HCEC 1CT (cell line): Measurements from ENCODE around the gene DGKH.
A peak's percentile ranks its signal among the peaks of the same experiment; 100 is the strongest.
"Not testable (repeated sequence)": the region's sequence is repeated elsewhere in the genome, so short reads cannot be mapped to it uniquely, and the experiment has no call there.

ENCODE experiments used
- DNase-seq: peaks from one replicate; pipeline ENCODE4 v3.0.0-alpha.2; 2017

Gene DGKH

DNA sequence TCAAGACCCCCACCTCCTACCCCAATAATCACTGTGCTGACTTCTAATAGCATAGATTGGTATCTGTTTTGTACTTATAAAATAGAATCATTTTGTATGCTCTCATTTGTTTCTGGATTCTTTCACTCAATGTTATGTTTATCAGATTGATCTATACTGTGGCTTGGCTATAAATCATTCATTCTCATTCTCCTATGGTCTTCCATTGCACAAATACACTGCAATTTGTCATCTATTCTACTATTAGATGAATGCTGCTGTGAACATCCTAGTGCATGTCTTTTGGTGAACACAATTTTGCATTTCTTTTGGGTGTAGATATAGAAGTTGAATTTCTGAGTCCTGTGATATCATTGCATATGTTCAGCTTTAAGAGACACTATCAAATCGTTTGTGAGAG lies 128.7 kb downstream of the DGKH start:
- DNase-seq, result no peak

DNA sequence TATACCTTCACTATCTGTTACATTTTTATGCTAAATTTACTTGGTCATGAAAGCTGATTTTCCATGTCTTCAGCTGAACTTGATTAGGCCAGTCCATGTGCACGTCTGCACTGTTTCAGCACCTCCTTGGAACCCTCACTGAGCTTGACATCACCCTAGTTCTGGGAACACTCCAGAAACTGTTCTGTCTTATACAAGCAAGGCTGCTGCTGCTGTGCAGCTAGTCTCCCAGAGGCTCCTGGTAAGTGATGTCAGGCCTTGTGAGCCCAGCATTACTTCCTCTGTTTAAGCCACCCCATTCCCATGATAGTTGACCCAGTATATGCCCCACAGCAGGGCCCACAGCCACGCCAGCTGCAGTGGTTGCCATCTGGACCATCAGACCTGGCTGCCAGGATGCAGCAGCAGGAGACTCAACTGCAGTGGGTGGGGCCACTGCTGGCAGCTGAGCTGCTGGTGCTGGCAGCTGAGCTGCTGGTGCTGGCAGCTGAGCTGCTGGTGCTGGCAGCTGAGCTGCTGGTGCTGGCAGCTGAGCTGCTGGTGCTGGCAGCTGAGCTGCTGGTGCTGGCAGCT lies 133.0 kb downstream of the DGKH start:
- no peak for DNase-seq

DNA sequence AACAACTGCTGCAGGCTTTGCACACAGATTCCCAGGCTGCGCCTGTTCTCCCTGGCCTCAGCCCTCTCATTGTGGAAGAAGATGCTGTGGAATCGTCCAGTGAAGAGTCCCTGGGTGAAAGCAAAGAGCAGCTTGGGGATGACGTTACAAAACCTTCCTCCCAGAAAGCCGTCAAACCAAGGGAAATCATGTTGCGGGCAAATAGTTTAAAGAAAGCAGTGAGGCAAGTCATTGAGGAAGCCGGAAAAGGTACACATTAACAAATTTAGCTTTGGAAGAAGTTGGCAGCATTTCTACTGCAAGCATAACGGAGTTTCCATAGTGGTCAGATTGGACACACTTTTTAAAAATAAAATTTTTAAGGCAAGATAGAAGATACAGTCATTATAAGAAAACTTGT lies 140.6 kb downstream of the DGKH start:
- no peak for DNase-seq

DNA sequence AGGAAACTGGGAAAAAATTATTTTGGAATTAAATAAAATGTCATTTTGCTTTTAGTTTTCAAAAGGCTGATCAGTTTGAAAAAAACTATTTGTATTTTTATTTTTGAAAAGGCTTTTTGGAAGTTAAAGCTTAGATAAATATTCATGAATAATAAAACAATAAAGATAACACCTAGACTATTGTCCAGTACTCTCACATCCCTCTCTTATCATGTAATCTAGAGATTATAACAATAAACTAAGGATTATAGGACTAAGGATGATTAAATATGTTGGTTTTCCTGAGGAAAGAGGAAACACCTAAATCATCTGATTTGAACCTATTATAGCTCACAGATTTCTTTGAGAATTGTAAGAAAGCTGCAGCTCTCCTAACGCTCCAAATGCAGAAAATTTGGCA lies 142.1 kb downstream of the DGKH start:
- DNase-seq, result no peak

DNA sequence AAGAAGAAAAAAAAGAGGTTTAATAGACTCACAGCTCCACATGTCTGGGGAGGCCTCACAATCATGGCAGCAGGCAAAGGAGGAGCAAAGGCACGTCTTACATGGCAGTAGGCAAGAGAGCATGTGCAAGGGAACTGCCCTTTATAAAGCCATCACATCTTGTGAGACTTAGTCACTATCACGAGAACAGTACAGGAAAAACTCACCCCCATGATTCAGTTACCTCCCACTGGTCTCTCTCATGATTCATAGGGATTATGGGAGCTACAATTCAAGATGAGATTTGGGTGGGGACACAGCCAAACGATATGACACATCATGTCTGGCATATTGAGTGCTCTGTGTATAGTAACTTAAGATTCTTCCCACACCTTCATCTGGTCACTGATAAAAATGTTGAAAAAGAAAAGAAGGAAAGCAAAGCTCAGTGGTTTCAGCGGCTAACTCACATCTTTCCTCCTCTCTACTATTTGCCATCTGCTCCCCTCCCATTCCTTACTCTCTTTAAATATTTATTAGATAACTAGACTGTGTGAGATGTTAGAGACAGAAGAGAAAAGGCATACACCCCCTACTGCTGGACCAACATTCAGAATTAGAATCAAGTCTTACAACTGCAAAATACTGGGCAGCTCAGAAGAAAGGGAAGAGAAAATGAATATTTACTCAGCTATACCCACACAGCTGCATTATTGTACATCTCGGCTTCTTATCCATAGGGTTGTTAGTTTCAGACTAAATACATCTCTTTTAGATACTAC lies 163.4 kb downstream of the DGKH start:
- DNase-seq, result peak; percentile 51

DNA sequence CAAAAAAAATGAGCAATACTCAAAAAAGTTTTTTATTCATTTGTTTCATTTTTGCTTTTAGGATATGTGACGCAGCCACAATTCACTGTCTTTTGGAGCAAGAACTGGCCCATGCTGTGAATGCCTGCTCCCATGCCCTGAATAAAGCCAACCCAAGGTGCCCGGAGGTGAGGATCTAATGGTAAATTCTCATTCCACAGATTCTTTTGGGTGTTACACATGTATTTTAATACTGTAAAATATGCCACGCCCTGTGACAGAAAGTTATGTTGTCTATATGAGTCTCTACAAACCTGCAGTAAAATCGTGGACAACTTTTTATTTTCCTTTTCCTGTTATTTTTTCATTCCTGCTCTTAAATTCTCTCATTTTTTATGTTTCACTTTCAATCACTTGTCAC lies 166.0 kb downstream of the DGKH start:
- DNase-seq, result no peak

DNA sequence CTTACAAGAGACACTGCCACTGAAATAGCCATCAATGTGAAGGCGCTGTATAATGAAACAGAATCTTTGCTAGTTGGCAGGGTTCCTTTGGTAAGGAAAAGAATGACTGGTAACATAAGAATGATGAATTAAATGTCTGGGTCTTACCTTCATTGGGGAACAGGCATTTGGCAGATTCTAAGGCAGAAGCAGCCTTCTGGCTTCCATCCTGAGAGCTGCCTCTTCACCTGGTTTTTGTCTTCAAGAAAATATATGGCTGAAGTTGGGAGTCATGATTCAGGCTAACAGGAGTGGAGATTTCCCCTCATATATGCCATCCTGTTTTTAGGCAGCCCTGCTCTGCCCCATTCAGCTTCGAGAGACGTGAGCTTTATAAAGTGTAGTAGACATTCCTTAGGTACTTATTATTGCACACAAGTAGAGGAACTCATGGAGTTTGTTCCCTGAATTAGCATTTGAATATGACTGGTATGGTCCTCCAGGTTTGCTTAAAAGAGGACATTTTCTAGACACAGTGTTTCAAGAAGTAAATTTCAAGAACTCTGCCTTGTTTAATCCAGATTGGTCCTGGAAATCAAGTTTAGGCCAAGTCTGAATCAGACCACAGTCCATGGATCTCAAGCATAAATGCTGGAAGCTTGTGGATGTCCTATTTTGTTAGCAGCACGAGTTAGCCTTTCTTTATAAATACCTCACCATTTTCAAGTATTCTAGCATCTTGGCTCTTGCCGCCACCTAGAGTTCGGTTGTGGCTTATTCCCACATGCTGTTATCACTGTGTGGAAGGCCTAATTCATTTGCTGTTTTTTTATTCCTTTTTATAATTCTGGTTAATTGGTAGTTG lies 167.4 kb downstream of the DGKH start:
- DNase-seq, result peak; percentile 35

DNA sequence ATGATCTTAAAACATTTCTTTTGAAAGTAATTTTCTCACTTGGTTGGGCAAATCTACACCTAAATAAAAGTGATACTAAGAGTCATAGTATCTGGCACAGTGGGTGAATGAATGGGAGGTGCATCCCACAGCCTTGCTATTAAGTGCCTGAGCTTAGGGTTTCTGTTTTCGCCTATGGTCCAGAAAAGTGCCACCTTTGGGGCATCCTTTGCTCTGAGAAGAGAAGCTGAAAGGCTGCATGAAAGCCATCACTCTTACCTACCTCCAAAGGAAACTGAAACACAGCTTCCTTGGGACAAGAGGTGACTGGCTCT lies 167.9 kb downstream of the DGKH start:
- no peak for DNase-seq

DNA sequence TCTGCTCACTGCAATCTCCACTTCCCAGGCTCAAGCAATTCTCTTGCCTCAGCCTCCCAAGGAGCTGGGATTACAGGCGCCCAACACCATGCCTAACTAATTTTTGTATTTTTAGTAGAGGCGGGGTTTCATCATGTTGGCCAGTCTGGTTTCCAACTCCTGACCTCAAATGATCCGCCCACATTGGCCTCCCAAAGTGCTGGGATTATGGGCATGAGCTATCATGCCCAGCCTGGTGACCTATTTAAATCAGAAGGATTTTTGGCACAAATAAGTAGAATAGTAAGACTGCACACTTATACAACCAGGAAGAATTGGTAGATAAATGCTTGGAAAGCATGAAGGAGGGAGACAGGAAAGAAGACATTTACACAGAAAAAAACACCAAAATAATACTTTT lies 170.1 kb downstream of the DGKH start:
- no peak for DNase-seq

DNA sequence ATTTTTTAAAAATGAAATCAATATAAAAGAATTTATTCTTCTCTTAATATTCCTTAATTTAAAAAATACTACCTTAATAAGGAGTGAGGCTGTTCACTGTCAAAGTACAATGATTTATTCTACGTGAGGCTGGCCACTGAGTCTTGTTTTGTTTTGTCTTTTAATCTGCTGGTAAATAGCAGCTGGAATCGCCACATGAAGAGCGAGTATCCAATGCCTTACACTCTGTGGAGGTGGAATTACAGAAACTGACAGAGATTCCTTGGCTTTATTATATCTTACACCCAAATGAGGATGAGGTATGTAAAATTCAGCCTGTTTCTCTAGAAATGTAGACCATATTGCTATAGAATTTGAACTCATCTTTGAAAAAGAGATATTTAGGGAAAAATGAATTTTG lies 170.6 kb downstream of the DGKH start:
- no peak for DNase-seq

DNA sequence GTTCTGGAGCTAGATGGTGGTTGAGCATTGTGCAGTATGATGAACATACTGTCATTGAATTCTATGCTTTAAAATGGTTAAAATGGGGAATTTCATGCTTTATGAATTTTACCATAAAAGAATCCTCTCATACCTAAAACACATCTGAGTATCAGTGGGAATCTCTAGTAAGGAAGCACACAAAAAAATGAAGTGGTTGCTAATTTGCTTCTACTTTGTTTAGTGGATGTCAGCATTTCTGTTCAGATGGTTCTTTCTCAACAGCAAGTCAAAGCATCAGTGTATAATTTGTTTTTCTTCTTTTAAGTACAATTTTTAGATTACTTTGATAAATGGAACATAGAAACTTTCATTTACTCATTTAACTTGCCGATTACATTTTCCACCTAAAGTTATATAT lies 171.4 kb downstream of the DGKH start:
- no peak for DNase-seq

DNA sequence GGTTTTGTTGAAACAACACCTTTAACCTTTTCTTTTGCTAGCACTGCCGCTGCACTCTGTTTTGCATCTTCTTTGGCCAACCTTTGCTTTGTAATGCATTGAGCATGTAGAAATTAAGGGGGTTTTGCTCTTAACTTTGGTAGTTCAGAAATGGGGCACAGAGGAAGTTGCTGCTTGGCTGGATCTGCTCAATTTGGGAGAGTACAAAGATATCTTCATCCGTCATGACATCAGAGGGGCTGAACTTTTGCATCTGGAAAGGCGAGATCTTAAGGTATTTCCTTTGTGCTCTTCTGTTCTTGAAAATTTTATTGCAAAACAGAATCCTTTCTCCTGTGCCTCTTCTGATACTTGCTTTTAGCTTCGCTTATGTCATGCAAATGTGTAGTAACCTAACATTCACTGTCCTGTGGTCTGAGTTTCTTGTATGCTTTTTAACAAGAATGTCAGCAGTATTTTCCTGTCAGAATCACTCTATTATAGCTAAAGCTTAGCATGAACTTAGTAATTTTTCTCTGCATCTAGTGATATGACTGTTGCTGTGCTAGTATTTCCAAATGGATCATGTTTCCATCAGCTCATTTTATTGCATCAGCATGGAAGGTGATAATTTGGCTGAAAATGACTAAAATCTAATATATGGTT lies 172.8 kb downstream of the DGKH start:
- DNase-seq, result no peak

DNA sequence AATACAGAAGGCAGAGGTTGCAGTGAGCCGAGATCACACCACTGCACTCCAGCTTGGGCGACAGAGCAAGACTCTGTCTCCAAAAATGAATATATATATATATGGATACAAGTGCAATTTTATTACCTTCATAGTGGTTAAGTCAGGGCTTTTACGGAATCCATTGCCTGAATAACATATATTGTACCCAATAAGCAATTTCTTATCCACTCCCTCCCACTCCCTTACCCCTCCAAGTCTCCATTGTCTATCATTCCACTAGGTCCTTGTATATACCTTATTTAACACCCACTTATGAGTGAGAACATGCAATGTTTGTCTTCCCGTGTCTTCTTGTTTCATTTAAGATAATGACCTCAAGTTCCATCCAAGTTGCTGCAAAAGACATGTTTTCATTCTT lies 175.2 kb downstream of the DGKH start:
- DNase-seq, result no peak

DNA sequence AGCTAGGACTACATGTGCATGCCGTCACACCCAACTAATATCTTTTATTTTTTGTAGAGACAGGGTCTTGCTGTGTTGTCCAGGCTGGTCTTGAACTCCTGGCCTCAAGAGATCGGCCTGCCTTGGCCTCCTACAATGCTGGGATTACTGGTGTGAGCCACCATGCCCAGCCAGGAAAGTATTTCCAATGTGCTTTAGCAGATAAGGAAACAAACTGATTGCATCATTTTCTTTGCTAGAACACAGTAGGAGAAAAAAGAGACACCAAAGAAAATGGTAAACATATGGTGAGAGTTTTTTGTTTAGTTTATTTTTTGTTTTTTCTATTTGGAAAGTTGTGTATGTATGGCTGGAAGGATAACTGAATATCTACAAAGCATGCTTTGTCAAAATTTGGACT lies 176.6 kb downstream of the DGKH start:
- DNase-seq, result no peak

DNA sequence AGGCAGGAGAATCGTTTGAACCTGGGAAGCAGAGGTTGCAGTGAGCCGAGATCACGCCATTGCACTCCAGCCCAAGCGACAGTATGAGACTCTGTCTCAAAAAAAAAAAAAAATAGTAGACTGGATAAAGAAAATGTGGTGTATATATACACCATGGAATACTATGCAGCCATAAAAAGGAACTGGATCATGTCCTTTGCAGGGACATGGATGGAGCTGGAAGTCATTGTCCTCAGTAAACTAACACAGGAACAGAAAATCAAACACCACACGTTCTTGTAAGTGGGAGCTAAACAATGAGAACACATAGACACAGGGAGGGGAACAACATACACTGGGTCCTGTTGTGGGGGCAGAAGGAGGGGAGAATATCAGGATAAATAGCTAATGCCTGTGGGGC lies 178.3 kb downstream of the DGKH start:
- not testable (repeated sequence) for DNase-seq

DNA sequence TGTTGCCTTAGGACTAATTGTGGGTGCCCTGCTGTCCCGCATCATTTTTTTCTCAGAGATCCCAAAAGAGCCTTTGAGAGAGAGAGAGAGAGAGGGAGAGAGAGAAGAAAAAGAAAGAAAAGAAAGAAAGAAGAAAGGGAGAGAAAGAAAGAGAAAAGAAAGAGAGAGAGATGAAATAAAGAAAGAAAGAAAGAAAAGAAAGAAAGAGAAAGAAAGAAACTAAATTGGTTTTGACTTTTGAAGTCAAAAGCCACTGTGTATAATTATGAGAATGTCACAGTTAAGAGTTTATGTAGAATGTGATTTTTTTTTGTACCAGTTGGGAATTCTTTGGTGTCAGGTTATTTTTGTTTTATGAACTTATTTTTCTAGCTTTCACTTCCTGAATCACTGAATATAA lies 180.1 kb downstream of the DGKH start:
- DNase-seq, result no peak

DNA sequence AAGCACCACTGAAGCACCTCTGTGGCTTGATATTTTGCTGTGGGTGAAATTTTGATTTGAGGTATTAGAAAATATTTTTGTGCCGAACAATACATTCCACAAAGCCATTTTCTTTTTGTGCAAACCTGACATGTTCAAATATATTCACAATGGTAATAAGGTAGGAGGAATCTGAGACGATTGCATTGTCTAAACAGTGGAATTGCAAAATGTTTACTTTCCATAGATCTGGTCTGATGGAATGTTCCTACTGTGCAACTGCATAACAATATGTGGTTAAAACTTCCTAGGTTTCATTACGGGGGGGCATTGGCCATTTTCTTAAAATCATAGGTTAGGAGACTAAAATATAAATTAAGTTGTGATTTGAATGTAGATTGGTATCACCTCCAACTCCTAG lies 180.8 kb downstream of the DGKH start:
- DNase-seq, result no peak

DNA sequence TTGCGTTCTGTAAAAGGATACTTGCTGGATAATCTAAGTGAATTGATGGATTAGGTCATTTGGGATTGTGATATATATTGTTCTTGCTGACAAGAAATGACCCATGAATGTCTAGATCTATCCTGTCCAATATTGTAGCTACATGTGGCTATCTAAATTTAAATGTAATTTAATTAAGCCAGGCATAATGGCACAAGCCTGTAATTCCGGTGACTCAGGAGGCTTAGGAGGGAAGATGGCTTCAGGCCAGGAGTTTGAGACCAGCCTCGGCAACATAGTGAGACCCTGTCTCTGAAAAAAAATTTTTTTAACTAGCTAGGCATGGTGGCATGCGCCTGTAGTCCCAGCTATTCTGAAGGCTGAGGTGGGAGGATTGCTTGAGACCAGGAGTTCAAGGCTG lies 184.2 kb downstream of the DGKH start:
- DNase-seq, result no peak

DNA sequence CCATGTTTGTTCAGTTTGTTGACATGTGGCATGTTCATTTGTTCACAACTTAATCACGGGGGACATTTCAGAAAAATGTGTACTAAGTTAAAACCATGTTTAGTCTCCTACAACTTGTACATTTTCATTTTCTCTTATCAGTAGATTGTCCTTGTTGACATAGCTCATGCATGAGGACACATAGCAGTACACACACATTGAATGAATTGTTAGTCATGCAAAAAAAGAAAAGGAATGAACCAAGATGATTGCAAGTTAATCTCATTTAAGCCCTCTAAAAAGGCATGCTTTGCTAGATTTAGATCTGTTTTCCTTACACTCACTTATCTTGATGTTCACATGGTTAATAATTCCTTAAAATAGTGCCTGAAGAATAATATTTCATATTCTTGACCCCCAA lies 185.3 kb downstream of the DGKH start:
- no peak for DNase-seq

DNA sequence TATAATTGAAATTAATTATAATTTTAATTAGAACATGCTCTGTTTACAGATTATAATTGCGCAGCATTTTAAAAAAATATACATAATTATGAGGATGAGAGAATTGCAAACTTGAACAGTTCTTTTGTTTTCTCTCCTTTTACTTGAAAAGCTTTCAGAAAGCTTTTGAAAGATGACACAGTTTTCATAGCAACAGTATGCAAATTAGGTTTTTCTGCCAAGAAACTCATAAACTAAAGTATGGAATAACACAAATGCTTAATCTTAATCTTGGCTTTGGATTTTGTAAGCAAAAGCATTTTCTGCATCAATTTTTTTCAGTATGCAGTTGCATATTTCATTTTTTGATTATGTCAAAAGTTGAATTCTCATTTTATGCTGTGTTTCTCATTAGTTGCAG lies 190.7 kb downstream of the DGKH start:
- DNase-seq, result no peak

DNA sequence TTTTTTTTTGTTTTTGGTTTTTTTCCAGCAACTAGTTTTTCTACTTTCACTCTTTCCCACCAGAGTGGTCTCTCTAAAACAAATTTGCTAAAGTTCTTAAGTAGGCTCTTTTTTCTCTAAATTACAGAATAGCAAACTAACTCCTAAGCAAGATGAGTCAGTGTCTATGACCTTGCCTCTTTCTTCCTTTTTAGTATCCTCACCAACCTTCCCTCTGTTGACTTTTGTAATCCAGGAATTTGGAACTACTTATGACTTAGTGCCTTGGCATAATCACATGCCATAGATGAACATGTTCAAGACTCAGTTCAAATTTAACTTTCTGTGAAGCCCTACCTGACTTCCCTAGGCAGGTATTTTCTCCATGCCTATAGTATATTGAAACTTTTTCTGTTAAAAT lies 191.2 kb downstream of the DGKH start:
- peak; percentile 25 for DNase-seq

DNA sequence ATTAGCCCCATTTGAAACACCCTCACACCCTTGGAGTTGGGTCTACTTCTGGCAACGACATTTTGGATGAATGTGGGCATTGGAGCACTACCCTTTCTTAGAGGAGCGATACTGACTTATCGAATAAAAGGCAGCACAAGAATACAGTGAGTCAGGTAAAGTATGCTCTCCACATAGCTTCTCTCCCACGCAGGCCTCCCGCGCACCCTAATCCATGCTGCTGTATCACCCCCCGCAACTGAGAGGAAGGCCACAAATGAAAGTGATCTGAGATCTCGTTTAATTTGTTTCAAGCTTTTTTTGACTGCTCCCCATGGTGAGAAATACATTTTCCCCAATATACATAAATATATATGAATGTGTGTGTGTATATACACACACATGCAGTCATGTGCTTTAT lies 198.1 kb downstream of the DGKH start:
- DNase-seq, result no peak

DNA sequence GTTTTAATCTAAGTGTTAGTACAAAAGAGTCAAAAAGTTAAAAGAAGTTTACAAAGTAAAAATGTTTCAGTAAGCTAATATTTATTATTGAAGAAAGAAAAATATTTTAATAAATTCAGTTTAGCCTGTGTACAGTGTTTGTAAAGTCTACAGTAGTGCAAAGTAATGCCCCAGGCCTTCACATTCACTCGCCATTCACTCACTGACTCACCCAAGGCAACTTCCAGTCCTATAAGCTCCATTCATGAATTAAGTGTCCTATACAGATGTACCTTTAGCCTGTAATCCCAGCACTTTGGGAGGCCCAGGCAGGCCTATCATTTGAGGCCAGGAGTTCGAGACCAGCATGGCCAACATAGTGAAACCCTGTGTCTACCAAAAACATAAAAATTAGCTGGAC lies 199.4 kb downstream of the DGKH start:
- DNase-seq, result no peak

DNA sequence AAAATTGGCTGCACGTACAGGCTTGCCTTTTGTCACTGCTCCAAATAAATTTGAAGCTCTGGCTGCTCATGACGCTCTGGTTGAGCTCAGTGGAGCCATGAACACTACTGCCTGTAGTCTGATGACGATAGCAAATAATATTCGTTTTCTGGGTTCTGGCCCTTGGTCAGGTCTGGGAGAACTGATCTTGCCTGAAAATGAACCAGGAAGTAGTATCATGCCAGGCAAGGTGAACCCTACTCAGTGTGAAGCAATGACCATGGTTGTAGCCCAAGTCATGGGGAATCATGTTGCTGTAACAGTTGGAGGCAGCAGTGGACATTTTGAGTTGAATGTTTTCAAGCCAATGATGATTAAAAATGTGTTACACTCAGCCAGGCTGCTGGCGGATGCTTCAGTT lies 207.4 kb downstream of the DGKH start:
- no peak for DNase-seq
